Right lobe of liver (tissue), 6 donors: Measurements from ENCODE around the gene ZNF382. TPM values are rescaled to one million over a fixed set of nuclear protein-coding genes. Genes with fewer than 3 reads are reported as not detected.

Experiments
- ATAC-seq, 4 donors: fragments of 200-7000 bp; cut with Tn5 transposase; one replicate each; pipeline ENCODE4 v1.9.1; 2020; ENCODE audit warnings: mild to moderate bottlenecking in 4 of 4, moderate library complexity in 4 of 4
- DNase-seq, 3 donors: peaks; one replicate each; pipeline ENCODE4 v3.0.0-alpha.2; 2020
- H3K27ac ChIP-seq, 3 donors: fragments of 200-600 bp; one replicate each; pipeline ENCODE4 v1.8.0; 2022
- H3K27me3 ChIP-seq, 2 donors: fragments of 200-600 bp; one replicate each; pipeline ENCODE4 v1.8.0; 2022
- H3K36me3 ChIP-seq, 4 donors: fragments of 200-600 bp; sonication (generic) in 1 of 4; one replicate each; pipeline versions ENCODE4 v1.5.1 to v1.8.0; 2017 to 2022; ENCODE audit warnings: control low read depth in 1 of 4
- H3K4me1 ChIP-seq, 4 donors: fragments of 200-600 bp; sonication (generic) in 1 of 4; one replicate each; pipeline versions ENCODE4 v1.5.1 to v1.8.0; 2017 to 2022; ENCODE audit warnings: control low read depth in 1 of 4
- H3K4me3 ChIP-seq, 3 donors: fragments of 200-600 bp; one replicate each; pipeline ENCODE4 v1.8.0; 2022
- H3K9me3 ChIP-seq, 4 donors: fragments of 200-600 bp; sonication (generic) in 1 of 4; one replicate each; pipeline versions ENCODE4 v1.5.1 to v1.8.0; 2017 to 2022; ENCODE audit warnings: control low read depth in 1 of 4
- POLR2A ChIP-seq: fragments of 450-650 bp; IDR thresholded peaks from one replicate; pipeline ENCODE4 v1.6.1; 2017; ENCODE audit warnings: antibody characterized with exemption, mild to moderate bottlenecking
- WGBS: methylation state at CpG from one replicate; pipeline ENCODE4 v1.1.6; 2018; ENCODE audit warnings: low coverage, low lambda C conversion rate; ENCODE audit not compliant: insufficient coverage; ENCODE audit errors: missing lambda C conversion rate; 5-methylcytosine and 5-hydroxymethylcytosine counted together
- intact Hi-C, 2 donors: fragments of 100-400 bp; cut with DNase I; formaldehyde crosslinking; loops; one replicate each; pipeline versions ENCODE4 v1.11.2 to v1.14.1; 2022
- total RNA-seq, 6 experiments: library from RNA; depleted of rRNA in 2 of 6; stranded (reverse); fragments of >200 nt in 2 of 6; fragmentation: NEBNext Ultra II Directional in 3 of 6; extraction: Animal tissue kit (Norgen Biotek cat#: 25700) in 3 of 6; gene quantifications; one replicate each; pipeline versions ENCODE4 v1.1.0 to v1.2.4, GENCODE V29; 2016 to 2023
- TF ChIP-seq, protein P1 (sequence below), 4 donors: fragments of 200-600 bp in 3 of 4; fragments of 450-650 bp in 1 of 4; IDR thresholded peaks; one replicate each; pipeline versions ENCODE4 v1.5.1 to v1.8.0; 2016 to 2022; ENCODE audit warnings: antibody characterized with exemption in 4 of 4, mild to moderate bottlenecking in 2 of 4
- donor health status: DM: no; HTN: yes; CAD: no.
- donor health status: DM: no; HTN: no; CAD: no.
- donor health status: DM: no; HTN: no; CAD: no.
- donor health status: DM: no; HTN: yes; CAD: no.
- donor health status: DM: no; HTN: yes; CAD: no.

The ZNF382 gene
- total RNA-seq, 6 experiments from 2014 or later: 0.86 to 3.0 (median 1.5) TPM

DNA sequence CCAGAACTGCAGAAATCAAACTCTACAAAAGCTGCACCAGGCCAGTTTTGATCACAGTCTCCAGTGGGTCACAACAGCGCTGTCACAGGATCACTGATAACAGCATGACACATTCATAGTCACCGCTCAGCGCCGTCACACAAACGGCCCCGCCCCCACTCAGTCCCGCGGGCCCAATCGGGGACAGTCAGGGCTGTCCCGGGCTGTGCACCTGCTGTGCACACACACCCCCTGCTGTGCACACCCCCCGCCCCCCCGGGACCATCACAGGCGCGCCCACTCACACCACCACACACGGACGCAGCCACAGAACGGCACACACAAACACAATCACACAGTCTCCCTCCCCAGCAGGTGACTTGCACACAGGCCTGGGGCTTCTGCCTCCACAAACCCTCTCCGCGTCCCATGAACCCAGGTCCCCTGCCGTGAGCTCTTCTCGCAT lies 435 bp upstream of the ZNF382 start:
- Histone ChIP-seq H3K36me3 (no peaks in the 10 kb centered on the region), H3K27me3 (no peaks in the 10 kb centered on the region), H3K4me3 (peak overlapping the region; percentile 56 to 71 (median 60)), H3K27ac (peak overlapping the region in 2 of 3 donors; percentile 7 to 59), H3K9me3 (peaks cover 0 to 3% (median 0%) of the 10 kb centered on the region in 4 donors), H3K4me1 (no peaks in the 10 kb centered on the region)
- TF ChIP-seq, protein P1, sequence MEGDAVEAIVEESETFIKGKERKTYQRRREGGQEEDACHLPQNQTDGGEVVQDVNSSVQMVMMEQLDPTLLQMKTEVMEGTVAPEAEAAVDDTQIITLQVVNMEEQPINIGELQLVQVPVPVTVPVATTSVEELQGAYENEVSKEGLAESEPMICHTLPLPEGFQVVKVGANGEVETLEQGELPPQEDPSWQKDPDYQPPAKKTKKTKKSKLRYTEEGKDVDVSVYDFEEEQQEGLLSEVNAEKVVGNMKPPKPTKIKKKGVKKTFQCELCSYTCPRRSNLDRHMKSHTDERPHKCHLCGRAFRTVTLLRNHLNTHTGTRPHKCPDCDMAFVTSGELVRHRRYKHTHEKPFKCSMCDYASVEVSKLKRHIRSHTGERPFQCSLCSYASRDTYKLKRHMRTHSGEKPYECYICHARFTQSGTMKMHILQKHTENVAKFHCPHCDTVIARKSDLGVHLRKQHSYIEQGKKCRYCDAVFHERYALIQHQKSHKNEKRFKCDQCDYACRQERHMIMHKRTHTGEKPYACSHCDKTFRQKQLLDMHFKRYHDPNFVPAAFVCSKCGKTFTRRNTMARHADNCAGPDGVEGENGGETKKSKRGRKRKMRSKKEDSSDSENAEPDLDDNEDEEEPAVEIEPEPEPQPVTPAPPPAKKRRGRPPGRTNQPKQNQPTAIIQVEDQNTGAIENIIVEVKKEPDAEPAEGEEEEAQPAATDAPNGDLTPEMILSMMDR (IDR thresholded peaks at IDR 0.05): no peak
- TF ChIP-seq POLR2A: no peak
- 3% methylated on average over 8 of the region's 21 CpGs for WGBS
- intact Hi-C loops: no loop called here
- peak; percentile 86 to 95 (median 90) for ATAC-seq
- DNase-seq: peak; percentile 61 to 77 (median 71)

DNA sequence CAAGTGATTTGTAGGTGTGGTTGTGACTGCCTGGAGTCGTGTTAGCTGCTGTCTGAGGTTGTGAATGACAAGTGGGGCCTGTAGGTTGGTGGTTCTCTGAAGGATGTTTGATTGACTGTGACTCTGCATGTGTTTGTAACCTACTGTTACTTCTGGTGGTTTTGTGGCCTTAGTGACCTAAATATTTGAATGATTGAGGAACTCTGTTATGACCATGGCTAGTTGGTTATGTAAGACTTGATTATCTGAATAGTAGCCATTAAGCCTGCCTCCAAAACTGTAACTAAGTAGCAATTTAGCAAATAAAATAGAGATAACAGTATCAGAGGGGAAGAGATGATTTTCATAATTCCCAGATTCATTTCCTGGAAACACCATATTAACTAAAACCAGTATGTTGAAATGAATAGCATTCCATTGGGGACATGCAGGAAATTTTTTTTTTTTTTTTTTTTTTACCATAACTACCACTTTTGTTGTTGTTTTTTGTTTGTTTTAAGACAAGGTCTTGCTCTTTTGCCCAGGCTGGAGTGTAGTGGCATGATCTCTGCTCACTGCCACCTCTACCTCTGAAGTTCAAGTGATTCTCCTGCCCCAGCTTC lies 865 bp downstream of the ZNF382 start:
- no peak overlapping the region for H3K27ac ChIP-seq
- ATAC-seq: no peak
- H3K36me3 ChIP-seq: no peaks in the 10 kb centered on the region
- H3K9me3 ChIP-seq: peaks cover 0 to 5% (median 0%) of the 10 kb centered on the region in 4 donors
- intact Hi-C loops: no loop called here
- TF ChIP-seq, protein P1 (IDR thresholded peaks at IDR 0.05): no peak
- TF ChIP-seq POLR2A: no peak
- peak overlapping the region; percentile 56 to 71 (median 60) for H3K4me3 ChIP-seq
- no peak for DNase-seq
- H3K27me3 ChIP-seq: no peaks in the 10 kb centered on the region
- H3K4me1 ChIP-seq: no peaks in the 10 kb centered on the region
- 0% methylated on average over 1 of the region's 1 CpG for WGBS

DNA sequence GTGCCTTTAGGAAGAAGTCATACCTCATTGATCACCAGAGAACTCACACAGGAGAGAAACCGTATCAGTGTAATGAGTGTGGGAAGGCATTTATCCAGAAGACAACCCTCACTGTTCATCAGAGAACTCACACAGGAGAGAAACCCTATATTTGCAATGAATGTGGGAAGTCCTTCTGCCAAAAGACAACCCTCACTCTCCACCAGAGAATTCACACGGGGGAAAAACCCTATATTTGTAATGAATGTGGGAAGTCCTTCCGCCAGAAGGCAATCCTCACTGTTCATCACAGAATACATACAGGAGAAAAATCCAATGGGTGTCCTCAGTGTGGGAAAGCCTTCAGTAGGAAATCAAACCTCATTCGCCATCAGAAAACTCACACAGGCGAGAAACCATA lies 21.9 kb downstream of the ZNF382 start:
- ATAC-seq (no peak), DNase-seq (no peak)
- no peaks in the 10 kb centered on the region for H3K27me3 ChIP-seq
- 58% methylated on average over 3 of the region's 5 CpGs for whole genome bisulfite sequencing
- TF ChIP-seq, protein P1 (IDR thresholded peaks at IDR 0.05): no peak
- TF ChIP-seq POLR2A: no peak
- H3K4me1 ChIP-seq: no peaks in the 10 kb centered on the region
- intact Hi-C loops: no loop called here
- no peak overlapping the region for H3K27ac ChIP-seq
- peaks cover 0 to 4% (median 0%) of the 10 kb centered on the region in 4 donors for H3K36me3 ChIP-seq
- H3K4me3 ChIP-seq: no peak overlapping the region
- H3K9me3 ChIP-seq: peaks cover 0 to 60% (median 12%) of the 10 kb centered on the region in 4 donors

DNA sequence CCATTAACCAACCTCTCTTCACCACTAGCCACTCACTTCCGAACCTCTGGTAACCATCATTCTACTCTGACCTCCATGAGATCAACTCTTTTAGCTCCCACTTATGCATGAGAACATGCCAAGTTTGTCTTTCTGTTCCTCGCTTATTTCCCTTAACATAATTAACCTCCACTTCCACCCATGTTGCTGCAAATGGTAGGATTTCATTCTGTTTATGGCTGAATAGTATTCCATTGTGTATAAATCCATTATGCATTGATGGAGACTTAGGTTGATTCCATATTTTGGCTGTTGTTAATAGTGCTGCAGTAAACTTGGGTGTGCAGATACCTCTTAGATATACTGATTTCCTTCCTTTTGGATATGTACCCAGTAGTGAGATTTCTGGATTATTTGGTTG lies 30.2 kb downstream of the ZNF382 start:
- intact Hi-C loops: no loop called here

More for the DNA sequence above, 30.2 kb downstream of the ZNF382 start:
- Histone ChIP-seq H3K27ac (no peak overlapping the region), H3K4me3 (no peak overlapping the region), H3K4me1 (no peaks in the 10 kb centered on the region), H3K36me3 (peaks cover 0 to 2% (median 0%) of the 10 kb centered on the region in 4 donors), H3K9me3 (peaks cover 0 to 70% (median 31%) of the 10 kb centered on the region in 4 donors), H3K27me3 (no peaks in the 10 kb centered on the region)
- DNase-seq (no peak), ATAC-seq (no peak)
- 100% methylated on average over 2 of the region's 2 CpGs for WGBS
- no peak for TF ChIP-seq POLR2A
- TF ChIP-seq, protein P1 (IDR thresholded peaks at IDR 0.05): no peak
